SU-DHL-6 (cell line): ENCODE measurements around the gene ANKRD55.

Source experiments
- CTCF ChIP-seq: fragments of 200-600 bp; sonication (generic); IDR thresholded peaks from one replicate; pipeline ENCODE4 v1.5.1; 2017; ENCODE audit warnings: antibody characterized with exemption, mild to moderate bottlenecking, low read length, moderate library complexity; ENCODE audit not compliant: insufficient read depth, poor library complexity, severe bottlenecking
- EZH2phosphoT487 ChIP-seq: fragments of 200-600 bp; sonication (generic), shearing (Covaris generic); conservative IDR thresholded peaks from 2 replicates; pipeline ENCODE4 v1.6.1; 2018; ENCODE audit warnings: mild to moderate bottlenecking, antibody characterized with exemption, low read length, moderate library complexity, mixed read lengths

GRCh38 chr5:56148453-56148971 is 84.6 kb downstream of the ANKRD55 start:
- TF ChIP-seq CTCF (no peak), EZH2phosphoT487 (no peak)
